Activated CD4-positive, alpha-beta T cell treated with anti-CD3 and anti-CD28 coated beads, Interleukin-2, amount 50 U/mL, for 4 hours (primary cell): ENCODE results near the gene MIF4GD.

ENCODE experiments used
- DNase-seq, 2 experiments: peaks; one replicate each; pipeline ENCODE4 v3.0.0-alpha.2; 2020

The MIF4GD gene

DNA sequence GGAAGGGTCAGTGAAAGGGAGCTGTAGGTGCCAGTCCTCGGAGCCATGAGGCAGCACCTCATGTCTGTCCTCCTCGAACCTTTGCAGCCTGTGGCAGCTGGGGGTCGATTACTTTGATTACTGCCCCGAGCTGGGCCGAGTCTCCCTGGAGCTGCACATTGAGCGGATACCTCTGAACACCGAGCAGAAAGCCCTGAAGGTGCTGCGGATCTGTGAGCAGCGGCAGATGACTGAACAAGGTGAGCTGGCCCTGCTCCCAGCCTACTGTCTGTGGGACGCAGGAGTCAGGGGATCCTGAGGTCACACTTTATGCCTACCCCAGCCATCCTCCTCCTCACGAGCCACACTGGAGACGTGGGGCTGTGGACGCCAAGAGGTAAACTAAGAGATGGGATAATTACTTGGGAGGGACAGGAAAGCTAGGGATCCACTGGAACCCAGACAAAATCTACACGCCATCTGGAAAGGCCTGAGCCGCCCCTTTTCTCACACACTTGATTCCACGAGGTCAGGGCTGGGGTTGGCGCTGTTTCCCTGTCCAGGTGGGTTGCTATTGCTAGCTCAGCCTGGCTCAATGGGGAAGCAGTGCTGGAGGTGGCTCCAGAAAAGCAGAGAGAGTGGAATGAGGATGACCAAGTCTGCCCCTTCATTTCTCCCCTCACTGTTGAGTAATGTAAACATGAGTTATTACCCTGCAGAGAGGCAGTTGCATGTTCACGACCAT is 39.1 kb downstream of the MIF4GD start:
- DNase-seq, result no peak

- no peak for DNase-seq
These were observed 40.0 kb downstream of the MIF4GD start for GRCh38 chr17:75231071-75231470.

- DNase-seq, result no peak
These were observed 42.2 kb downstream of the MIF4GD start for GRCh38 chr17:75228847-75229246.

- DNase-seq, result no peak
These were observed 42.7 kb downstream of the MIF4GD start for GRCh38 chr17:75228305-75228704.

GRCh38 chr17:75227729-75228128 is 43.3 kb downstream of the MIF4GD start:
- DNase-seq, result no peak

DNA sequence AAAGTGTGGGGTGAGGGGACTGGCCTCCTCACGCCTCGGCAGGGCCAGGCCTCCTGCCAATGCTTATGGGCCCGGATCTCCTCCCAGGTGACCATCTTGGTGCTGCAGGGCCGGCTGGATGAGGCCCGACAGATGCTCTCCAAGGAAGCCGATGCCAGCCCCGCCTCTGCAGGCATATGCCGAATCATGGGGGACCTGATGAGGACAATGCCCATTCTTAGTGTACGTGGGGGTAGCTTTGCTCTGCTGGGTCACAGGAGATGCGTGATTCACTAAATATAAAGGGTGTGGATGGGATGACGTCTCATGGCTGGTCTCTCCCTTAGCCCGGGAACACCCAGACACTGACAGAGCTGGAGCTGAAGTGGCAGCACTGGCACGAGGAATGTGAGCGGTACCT is 46.0 kb downstream of the MIF4GD start:
- no peak for DNase-seq

- DNase-seq, result no peak
These were observed 51.2 kb downstream of the MIF4GD start for GRCh38 chr17:75219815-75220214.

- DNase-seq, result no peak
These were observed 52.9 kb downstream of the MIF4GD start for GRCh38 chr17:75218131-75218530.
